ENCODE measurements around the gene CUL9. TPM values are rescaled to one million over a fixed set of nuclear protein-coding genes. Genes with fewer than 3 reads are reported as not detected.

CUL9 gene
- total RNA-seq, 1 donor, result 34.4 TPM

GRCh38 chr6:43255408-43256054 is 73.5 kb downstream of the CUL9 start:
- Histone ChIP-seq H2AFZ (ENCODE audit: low read length) (no peak overlapping the region), H3K4me3 (ENCODE audit: insufficient read depth, low read length) (no peak overlapping the region), H3K27me3 (ENCODE audit: insufficient read depth, low read length) (peaks cover 25% of the 10 kb centered on the region), H3K27ac (ENCODE audit: low read depth, low read length) (no peak overlapping the region), H3K36me3 (ENCODE audit: insufficient read depth, low read length) (no peaks in the 10 kb centered on the region), H4K20me1 (ENCODE audit: insufficient read depth, low read length) (no peaks in the 10 kb centered on the region), H3K9me3 (ENCODE audit: low read depth, low read length) (no peaks in the 10 kb centered on the region), H3K79me2 (ENCODE audit: insufficient read depth, low read length) (no peaks in the 10 kb centered on the region), H3K4me1 (ENCODE audit: insufficient read depth, low read length) (peaks cover 3% of the 10 kb centered on the region), H3K4me2 (ENCODE audit: insufficient read depth, low read length) (no peak overlapping the region)
- DNase-seq (ENCODE audit: insufficient read length, low spot score, missing footprints), result peak; percentile 69
- no peak for TF ChIP-seq CTCF (IDR thresholded peaks at IDR 0.05; ENCODE audit: extremely low read depth, low read depth, low read length)

- Histone ChIP-seq H3K4me3 (ENCODE audit: insufficient read depth, low read length) (no peak overlapping the region), H3K36me3 (ENCODE audit: insufficient read depth, low read length) (no peaks in the 10 kb centered on the region), H3K9me3 (ENCODE audit: low read depth, low read length) (no peaks in the 10 kb centered on the region), H3K27me3 (ENCODE audit: insufficient read depth, low read length) (peaks cover 16% of the 10 kb centered on the region), H3K79me2 (ENCODE audit: insufficient read depth, low read length) (no peaks in the 10 kb centered on the region), H3K4me2 (ENCODE audit: insufficient read depth, low read length) (no peak overlapping the region), H3K27ac (ENCODE audit: low read depth, low read length) (no peak overlapping the region), H4K20me1 (ENCODE audit: insufficient read depth, low read length) (no peaks in the 10 kb centered on the region), H3K4me1 (ENCODE audit: insufficient read depth, low read length) (peaks cover 1% of the 10 kb centered on the region), H2AFZ (ENCODE audit: low read length) (no peak overlapping the region)
- peak; percentile 60 for DNase-seq (ENCODE audit: insufficient read length, low spot score, missing footprints)
- TF ChIP-seq CTCF (IDR thresholded peaks at IDR 0.05; ENCODE audit: extremely low read depth, low read depth, low read length), result no peak
Measured at GRCh38 chr6:43256670-43257366, 74.8 kb downstream of the CUL9 start.

- Histone ChIP-seq H3K4me2 (ENCODE audit: insufficient read depth, low read length) (no peak overlapping the region), H3K79me2 (ENCODE audit: insufficient read depth, low read length) (no peaks in the 10 kb centered on the region), H3K27ac (ENCODE audit: low read depth, low read length) (no peak overlapping the region), H3K9me3 (ENCODE audit: low read depth, low read length) (no peaks in the 10 kb centered on the region), H3K36me3 (ENCODE audit: insufficient read depth, low read length) (no peaks in the 10 kb centered on the region), H2AFZ (ENCODE audit: low read length) (no peak overlapping the region), H4K20me1 (ENCODE audit: insufficient read depth, low read length) (no peaks in the 10 kb centered on the region), H3K4me3 (ENCODE audit: insufficient read depth, low read length) (no peak overlapping the region), H3K4me1 (ENCODE audit: insufficient read depth, low read length) (no peaks in the 10 kb centered on the region), H3K27me3 (ENCODE audit: insufficient read depth, low read length) (peaks cover 13% of the 10 kb centered on the region)
- TF ChIP-seq CTCF (IDR thresholded peaks at IDR 0.05; ENCODE audit: extremely low read depth, low read depth, low read length), result no peak
- DNase-seq (ENCODE audit: insufficient read length, low spot score, missing footprints), result peak; percentile 59
Measured at GRCh38 chr6:43257367-43258145, 75.6 kb downstream of the CUL9 start.

- Histone ChIP-seq H3K4me3 (ENCODE audit: insufficient read depth, low read length) (no peak overlapping the region), H3K4me1 (ENCODE audit: insufficient read depth, low read length) (no peaks in the 10 kb centered on the region), H3K27ac (ENCODE audit: low read depth, low read length) (no peak overlapping the region), H3K4me2 (ENCODE audit: insufficient read depth, low read length) (no peak overlapping the region), H3K79me2 (ENCODE audit: insufficient read depth, low read length) (no peaks in the 10 kb centered on the region), H3K9me3 (ENCODE audit: low read depth, low read length) (no peaks in the 10 kb centered on the region), H3K27me3 (ENCODE audit: insufficient read depth, low read length) (peaks cover 10% of the 10 kb centered on the region), H4K20me1 (ENCODE audit: insufficient read depth, low read length) (no peaks in the 10 kb centered on the region), H3K36me3 (ENCODE audit: insufficient read depth, low read length) (no peaks in the 10 kb centered on the region), H2AFZ (ENCODE audit: low read length) (no peak overlapping the region)
- no peak for TF ChIP-seq CTCF (IDR thresholded peaks at IDR 0.05; ENCODE audit: extremely low read depth, low read depth, low read length)
- DNase-seq (ENCODE audit: insufficient read length, low spot score, missing footprints), result peak; percentile 68
Measured at GRCh38 chr6:43258180-43258579, 76.2 kb downstream of the CUL9 start.

Data from osteoblast (primary cell).